IMR-90 (cell line): ENCODE data around the gene MERTK.

Experiments
- BHLHE40 ChIP-seq: fragments of 150-350 bp; IDR thresholded peaks from 2 replicates; pipeline ENCODE4 v1.6.1; 2016; ENCODE audit warnings: mild to moderate bottlenecking, low read depth, low read length
- CEBPB ChIP-seq: IDR thresholded peaks from 2 replicates; pipeline ENCODE4 v1.6.1; 2012; ENCODE audit warnings: low read depth, low read length, improper control_type of control experiment
- CTCF ChIP-seq: conservative IDR thresholded peaks from 2 replicates; pipeline ENCODE4 v1.5.1; 2012; ENCODE audit warnings: mild to moderate bottlenecking, low read depth, low read length, improper control_type of control experiment
- ELK1 ChIP-seq: fragments of 150-350 bp; IDR thresholded peaks from 2 replicates; pipeline ENCODE4 v1.6.1; 2016; ENCODE audit warnings: low read depth, mild to moderate bottlenecking, low read length, moderate library complexity, borderline replicate concordance
- FOS ChIP-seq: fragments of 150-350 bp; IDR thresholded peaks from 2 replicates; pipeline ENCODE4 v1.6.1; 2016; ENCODE audit warnings: low read depth, low read length
- MAFK ChIP-seq: IDR thresholded peaks from 2 replicates; pipeline ENCODE4 v1.6.1; 2012; ENCODE audit warnings: low read depth, low read length, improper control_type of control experiment
- MAZ ChIP-seq: IDR thresholded peaks from 2 replicates; pipeline ENCODE4 v1.6.1; 2012; ENCODE audit warnings: low read depth, mild to moderate bottlenecking, low read length, improper control_type of control experiment, moderate library complexity, borderline replicate concordance
- MXI1 ChIP-seq: IDR thresholded peaks from 2 replicates; pipeline ENCODE4 v1.6.1; 2012; ENCODE audit warnings: low read depth, mild to moderate bottlenecking, low read length, moderate library complexity, borderline replicate concordance
- POLR2A ChIP-seq: IDR thresholded peaks from 2 replicates; pipeline ENCODE4 v1.6.1; 2012; ENCODE audit warnings: mild to moderate bottlenecking, low read depth, low read length
- RAD21 ChIP-seq: IDR thresholded peaks from 2 replicates; pipeline ENCODE4 v1.6.1; 2012; ENCODE audit warnings: low read length, improper control_type of control experiment
- RCOR1 ChIP-seq: IDR thresholded peaks from 2 replicates; pipeline ENCODE4 v1.6.1; 2012; ENCODE audit warnings: mild to moderate bottlenecking, low read length, improper control_type of control experiment; ENCODE audit not compliant: insufficient replicate concordance
- RFX5 ChIP-seq: IDR thresholded peaks from 2 replicates; pipeline ENCODE4 v1.8.0; 2012; ENCODE audit warnings: low read depth, mild to moderate bottlenecking, low read length, moderate library complexity
- SMC3 ChIP-seq: fragments of 150-350 bp; IDR thresholded peaks from 2 replicates; pipeline ENCODE4 v1.6.1; 2016; ENCODE audit warnings: low read depth, mild to moderate bottlenecking, antibody characterized with exemption, low read length, moderate library complexity
- USF2 ChIP-seq: fragments of 150-350 bp; IDR thresholded peaks from 2 replicates; pipeline ENCODE4 v1.6.1; 2017; ENCODE audit warnings: mild to moderate bottlenecking, antibody characterized with exemption, low read length, low read depth

GRCh38 chr2:111951486-111951885 lies 53.1 kb downstream of the MERTK start:
- TF ChIP-seq CTCF: no peak
- no peak for TF ChIP-seq POLR2A
- TF ChIP-seq MXI1: no peak
- no peak for TF ChIP-seq MAZ
- TF ChIP-seq CEBPB: no peak
- TF ChIP-seq USF2: no peak
- TF ChIP-seq BHLHE40: no peak
- TF ChIP-seq SMC3: no peak
- no peak for TF ChIP-seq MAFK
- no peak for TF ChIP-seq RAD21
- no peak for TF ChIP-seq FOS
- no peak for TF ChIP-seq RFX5
- no peak for TF ChIP-seq RCOR1
- TF ChIP-seq ELK1: no peak
